ENCODE data around the gene WDR55. TPM values are rescaled to one million over a fixed set of nuclear protein-coding genes. Genes with fewer than 3 reads are reported as not detected.
"Not testable (repeated sequence)": the region's sequence is repeated elsewhere in the genome, so short reads cannot be mapped to it uniquely, and the experiment has no call there.

The WDR55 gene
- total RNA-seq, 1 donor from 2014 or later = 10.1 TPM

DNA sequence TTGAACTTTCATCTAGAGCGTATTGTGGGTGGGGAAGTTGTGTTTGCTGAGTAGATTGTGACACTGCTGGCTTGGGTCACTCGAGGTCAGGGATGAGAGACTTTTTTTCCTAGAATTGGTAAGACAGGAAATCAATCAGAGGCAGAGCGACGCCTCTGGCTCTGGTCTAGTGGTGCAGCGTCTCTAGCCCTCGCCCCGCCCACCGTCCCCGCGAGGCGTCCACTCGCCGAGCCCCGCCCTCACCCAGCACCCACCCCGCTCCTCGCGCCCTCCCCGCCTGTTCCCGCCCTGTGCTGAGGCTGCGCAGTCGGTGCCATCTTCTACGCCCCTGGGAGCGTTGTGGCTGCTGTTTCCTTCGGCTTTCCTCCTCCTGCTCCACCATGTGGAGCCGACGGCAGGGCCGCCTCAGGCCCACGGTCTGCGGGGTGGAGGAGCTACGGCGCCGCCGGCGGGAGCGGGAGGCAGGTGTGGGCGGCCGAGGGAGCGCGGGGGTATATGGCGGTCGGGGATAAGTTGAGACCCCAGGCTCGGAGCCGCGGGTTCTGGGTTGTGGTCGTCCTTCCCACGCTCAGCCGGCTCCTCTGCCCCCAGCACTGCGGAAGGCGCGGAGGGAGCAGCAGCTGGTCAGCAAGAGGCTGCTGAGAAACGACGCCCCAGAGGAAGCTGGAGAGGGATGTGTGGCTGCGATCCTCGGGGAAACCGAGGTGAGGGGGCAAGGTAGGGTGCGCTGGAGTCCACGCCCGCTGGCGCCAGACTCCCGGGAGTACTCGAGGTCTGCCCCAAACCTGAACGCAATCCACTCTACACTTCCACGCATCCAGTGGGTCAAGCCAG is 25.3 kb upstream of the WDR55 start, which contains the start of gene TMCO6:
Gene TMCO6, plus strand, starts transcription at position 304 of the 834 bp plus-strand sequence. Its CDS starts 77 bp downstream, at position 381.
- intact Hi-C loops (cut with DNase I) = loop anchor here (1.0 to 2.0 kb wide), 5 partner anchors 8 to 238 kb away; partner anchors contain the start of genes ANKHD1, APBB3, EIF4EBP3 and IK
- peak within 1 kb of the TSS; percentile 61 to 86 for H3K4me3 ChIP-seq
- peaks cover 3 to 8% of the 10 kb centered on the region in 2 donors for H3K4me1 ChIP-seq
- DNase-seq (ENCODE audit: low spot score in 2 of 2) = peak; percentile 83 to 98
- H3K27me3 ChIP-seq = no peaks in the 10 kb centered on the region
- H3K36me3 ChIP-seq = peaks cover 0 to 19% of the 10 kb centered on the region in 2 donors
- no peaks in the 10 kb centered on the region for H3K9me3 ChIP-seq
- peak within 1 kb of the TSS; percentile 85 to 89 for H3K27ac ChIP-seq
- TF ChIP-seq, protein P1, sequence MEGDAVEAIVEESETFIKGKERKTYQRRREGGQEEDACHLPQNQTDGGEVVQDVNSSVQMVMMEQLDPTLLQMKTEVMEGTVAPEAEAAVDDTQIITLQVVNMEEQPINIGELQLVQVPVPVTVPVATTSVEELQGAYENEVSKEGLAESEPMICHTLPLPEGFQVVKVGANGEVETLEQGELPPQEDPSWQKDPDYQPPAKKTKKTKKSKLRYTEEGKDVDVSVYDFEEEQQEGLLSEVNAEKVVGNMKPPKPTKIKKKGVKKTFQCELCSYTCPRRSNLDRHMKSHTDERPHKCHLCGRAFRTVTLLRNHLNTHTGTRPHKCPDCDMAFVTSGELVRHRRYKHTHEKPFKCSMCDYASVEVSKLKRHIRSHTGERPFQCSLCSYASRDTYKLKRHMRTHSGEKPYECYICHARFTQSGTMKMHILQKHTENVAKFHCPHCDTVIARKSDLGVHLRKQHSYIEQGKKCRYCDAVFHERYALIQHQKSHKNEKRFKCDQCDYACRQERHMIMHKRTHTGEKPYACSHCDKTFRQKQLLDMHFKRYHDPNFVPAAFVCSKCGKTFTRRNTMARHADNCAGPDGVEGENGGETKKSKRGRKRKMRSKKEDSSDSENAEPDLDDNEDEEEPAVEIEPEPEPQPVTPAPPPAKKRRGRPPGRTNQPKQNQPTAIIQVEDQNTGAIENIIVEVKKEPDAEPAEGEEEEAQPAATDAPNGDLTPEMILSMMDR (IDR thresholded peaks at IDR 0.05) = peak; percentile 25 to 76 (median 70)

DNA sequence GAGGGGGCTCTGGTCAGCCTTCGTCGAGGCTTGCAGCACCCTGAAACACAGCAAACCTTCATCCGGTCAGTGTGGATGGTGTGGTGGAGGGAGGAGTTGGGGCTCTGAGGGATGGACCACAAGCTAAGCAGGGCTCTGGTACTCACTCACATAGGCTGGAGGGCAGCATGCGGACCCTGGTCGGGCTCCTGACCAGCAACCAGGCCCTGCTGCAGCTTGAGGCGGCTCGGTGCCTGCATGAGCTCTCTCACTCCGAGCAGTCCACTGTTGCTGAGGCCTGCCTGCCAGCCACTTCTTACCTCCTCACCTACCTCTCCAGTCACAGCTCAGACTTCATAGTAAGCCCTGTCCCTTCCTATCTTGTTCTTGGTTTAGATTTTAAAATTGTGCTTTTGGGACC is 23.0 kb upstream of the WDR55 start:
- Histone ChIP-seq H3K27me3 (no peaks in the 10 kb centered on the region), H3K9me3 (no peaks in the 10 kb centered on the region), H3K4me1 (peaks cover 9 to 16% of the 10 kb centered on the region in 2 donors), H3K4me3 (no peak overlapping the region), H3K27ac (no peak overlapping the region), H3K36me3 (peaks cover 5 to 31% of the 10 kb centered on the region in 2 donors)
- intact Hi-C loops (cut with DNase I) = loop anchor here (10.0 kb wide), 1 partner anchor 397 kb away; no protein-coding TSS in a partner anchor
- TF ChIP-seq, protein P1 (IDR thresholded peaks at IDR 0.05) = no peak
- no peak for DNase-seq (ENCODE audit: low spot score in 2 of 2)

DNA sequence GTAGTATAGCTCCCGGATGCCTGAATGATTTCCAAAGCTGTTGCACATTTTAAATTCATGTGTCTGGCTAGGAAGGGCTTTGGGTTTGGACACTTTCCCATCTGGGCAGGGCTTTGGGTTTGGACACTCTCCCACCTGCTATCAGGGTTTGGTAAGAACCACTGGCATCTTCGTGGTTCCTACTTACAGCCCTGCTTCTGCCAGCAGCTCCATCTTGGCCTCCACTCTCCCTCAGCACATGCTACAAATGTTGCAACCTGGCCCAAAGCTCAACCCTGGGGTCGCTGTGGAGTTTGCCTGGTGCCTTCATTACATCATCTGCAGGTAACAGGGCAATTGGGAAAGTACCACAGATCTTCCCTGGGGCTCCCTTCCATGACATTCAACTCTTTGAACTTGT is 22.0 kb upstream of the WDR55 start:
- TF ChIP-seq, protein P1 (IDR thresholded peaks at IDR 0.05) = no peak
- H3K4me1 ChIP-seq = peaks cover 9 to 16% of the 10 kb centered on the region in 2 donors
- H3K4me3 ChIP-seq = no peak overlapping the region
- H3K9me3 ChIP-seq = no peaks in the 10 kb centered on the region
- H3K27ac ChIP-seq = no peak overlapping the region
- DNase-seq (ENCODE audit: low spot score in 2 of 2) = no peak
- H3K27me3 ChIP-seq = no peaks in the 10 kb centered on the region
- H3K36me3 ChIP-seq = peaks cover 5 to 31% of the 10 kb centered on the region in 2 donors
- intact Hi-C loops (cut with DNase I) = loop anchor here (10.0 kb wide), 1 partner anchor 398 kb away; no protein-coding TSS in a partner anchor

DNA sequence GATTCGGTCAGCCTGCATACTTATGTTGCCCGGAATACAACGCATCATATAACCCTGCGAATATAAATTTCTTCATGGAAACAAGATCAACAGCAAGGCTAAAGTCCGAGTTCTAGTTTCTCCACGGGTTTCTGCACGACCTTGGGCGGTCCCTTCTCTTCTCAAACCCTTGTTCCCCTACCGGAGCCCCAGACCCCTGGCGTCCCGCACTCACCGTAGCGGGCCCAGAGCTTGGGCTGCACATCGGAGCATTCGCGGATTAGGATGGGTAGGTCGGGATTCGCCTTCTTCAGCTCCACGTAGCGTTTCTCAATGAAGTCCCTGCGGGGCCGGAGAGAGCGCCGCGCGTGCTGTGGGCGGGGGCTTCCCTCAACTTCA is 17.7 kb upstream of the WDR55 start:
- peak overlapping the region; percentile 88 to 90 for H3K4me3 ChIP-seq
- DNase-seq (ENCODE audit: low spot score in 2 of 2) = peak in 1 of 2 donors; percentile 61
- peaks cover 12 to 14% of the 10 kb centered on the region in 2 donors for H3K4me1 ChIP-seq
- TF ChIP-seq, protein P1 (IDR thresholded peaks at IDR 0.05) = no peak
- no peaks in the 10 kb centered on the region for H3K27me3 ChIP-seq
- peak overlapping the region; percentile 79 to 83 for H3K27ac ChIP-seq
- no peaks in the 10 kb centered on the region for H3K9me3 ChIP-seq
- intact Hi-C loops (cut with DNase I) = loop anchor here (1.0 to 10.0 kb wide), 5 partner anchors 8 to 402 kb away; partner anchors contain the start of genes ANKHD1, HARS1, HARS2 and TMCO6
- peaks cover 30 to 59% of the 10 kb centered on the region in 2 donors for H3K36me3 ChIP-seq

DNA sequence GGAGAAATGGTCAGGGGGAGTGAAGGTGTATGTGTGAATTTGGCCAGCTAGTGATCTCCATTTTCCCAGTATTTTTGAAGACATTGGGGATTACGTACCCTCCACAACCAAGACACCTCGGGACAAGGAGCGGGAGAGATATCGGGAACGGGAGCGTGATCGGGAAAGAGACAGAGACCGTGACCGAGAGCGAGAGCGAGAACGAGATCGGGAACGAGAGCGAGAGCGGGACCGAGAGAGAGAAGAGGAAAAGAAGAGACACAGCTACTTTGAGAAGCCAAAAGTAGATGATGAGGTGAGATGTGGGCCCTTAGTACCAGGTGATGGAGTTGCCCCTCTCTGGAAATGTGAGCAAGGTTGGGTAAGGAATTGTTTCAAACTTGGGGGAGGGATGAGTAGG is 5.8 kb upstream of the WDR55 start:
- intact Hi-C loops (cut with DNase I) = no loop called here
- H3K4me3 ChIP-seq = no peak overlapping the region
- TF ChIP-seq, protein P1 (IDR thresholded peaks at IDR 0.05) = no peak
- DNase-seq (ENCODE audit: low spot score in 2 of 2) = no peak
- no peaks in the 10 kb centered on the region for H3K4me1 ChIP-seq
- H3K27ac ChIP-seq = no peak overlapping the region
- peaks cover 85 to 88% of the 10 kb centered on the region in 2 donors for H3K36me3 ChIP-seq
- no peaks in the 10 kb centered on the region for H3K27me3 ChIP-seq
- H3K9me3 ChIP-seq = no peaks in the 10 kb centered on the region

DNA sequence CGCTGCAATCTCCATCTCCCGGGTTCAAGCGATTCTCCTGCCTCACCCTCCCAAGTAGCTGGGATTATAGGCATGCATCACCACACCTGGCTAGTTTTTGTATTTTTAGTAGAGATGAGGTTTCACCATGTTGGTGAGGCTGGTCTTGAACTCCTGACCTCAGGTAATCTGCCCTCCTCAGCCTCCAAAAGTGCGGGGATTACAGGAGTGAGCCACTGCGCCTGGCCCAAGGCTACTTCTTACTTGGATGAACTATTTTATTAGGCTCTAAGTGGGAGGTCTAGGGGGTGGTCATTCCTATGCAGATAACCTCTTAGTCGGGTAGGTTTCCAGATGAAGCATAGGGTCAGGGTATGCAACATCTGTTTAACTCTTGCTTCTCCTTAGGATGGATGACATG is 4.3 kb upstream of the WDR55 start:
- not testable (repeated sequence) for H3K9me3 ChIP-seq, H3K4me1 ChIP-seq, H3K4me3 ChIP-seq, H3K27me3 ChIP-seq, H3K27ac ChIP-seq
- DNase-seq (ENCODE audit: low spot score in 2 of 2) = peak in 1 of 2 donors; percentile 27
- intact Hi-C loops (cut with DNase I) = loop anchor here (5.0 kb wide), 1 partner anchor 42 kb away; the partner anchor contains the start of gene ZMAT2
- H3K36me3 ChIP-seq = peaks cover 70 to 73% of the 10 kb centered on the region in 2 donors
